HG02938 (cell line): ENCODE results near the gene CCDC88C.

Experiments used
- ATAC-seq: cut with Tn5 transposase; IDR thresholded peaks from one replicate; pipeline ENCODE4 v1.9.1; 2021; ENCODE audit warnings: mild to moderate bottlenecking, moderate library complexity; ENCODE audit not compliant: unreplicated experiment

The CCDC88C gene

GRCh38 chr14:91378930-91379578 is 38.6 kb downstream of the CCDC88C start:
- ATAC-seq, result no peak

- ATAC-seq, result no peak
Measured at GRCh38 chr14:91377700-91378652, 39.6 kb downstream of the CCDC88C start.

DNA sequence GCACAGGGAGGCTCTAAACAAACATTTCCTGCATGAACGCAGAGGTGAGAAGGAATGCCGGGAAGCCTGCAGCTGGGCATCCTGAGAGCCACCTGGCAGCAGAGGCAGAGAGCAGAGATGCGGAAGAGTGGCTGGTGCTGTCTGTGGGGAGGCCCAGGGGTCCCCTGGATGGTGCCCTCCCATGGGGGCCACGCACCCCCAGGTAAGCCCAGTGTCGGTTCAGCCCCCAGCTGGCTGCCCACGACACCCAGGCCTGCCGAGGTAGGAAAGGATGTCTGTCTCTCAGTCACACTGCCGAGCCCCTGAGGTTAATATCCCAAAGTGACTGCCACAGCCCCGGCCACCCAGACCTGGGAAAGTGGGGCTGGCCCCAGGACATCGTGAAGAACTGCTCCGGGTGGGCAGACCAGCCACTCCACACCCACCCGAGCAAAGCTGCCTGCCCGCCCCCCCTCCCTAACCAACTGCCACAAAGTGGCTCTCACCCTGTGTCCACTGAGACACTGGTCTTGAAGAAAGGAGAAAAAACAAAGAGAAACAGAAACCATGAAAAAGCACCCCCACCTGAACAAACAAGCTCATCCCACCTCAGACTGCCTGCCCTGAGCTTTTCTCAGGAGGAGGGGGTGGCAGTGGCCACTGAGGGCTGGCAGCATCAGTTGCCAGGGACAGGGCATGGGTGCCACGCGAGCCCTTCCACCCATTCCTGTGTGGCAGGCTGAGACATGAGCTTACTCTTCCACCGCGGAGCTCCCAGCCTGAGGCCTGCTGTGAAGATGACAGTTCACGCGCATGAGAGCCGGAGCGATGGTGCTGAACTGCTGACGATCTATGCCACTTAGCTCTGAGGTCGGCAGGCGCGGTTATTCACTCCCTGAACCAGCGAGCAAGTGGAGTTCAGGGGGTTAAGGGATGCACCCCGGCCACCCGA is 40.8 kb downstream of the CCDC88C start:
- ATAC-seq, result no peak

- no peak for ATAC-seq
Measured at GRCh38 chr14:91375720-91376452, 41.7 kb downstream of the CCDC88C start.

DNA sequence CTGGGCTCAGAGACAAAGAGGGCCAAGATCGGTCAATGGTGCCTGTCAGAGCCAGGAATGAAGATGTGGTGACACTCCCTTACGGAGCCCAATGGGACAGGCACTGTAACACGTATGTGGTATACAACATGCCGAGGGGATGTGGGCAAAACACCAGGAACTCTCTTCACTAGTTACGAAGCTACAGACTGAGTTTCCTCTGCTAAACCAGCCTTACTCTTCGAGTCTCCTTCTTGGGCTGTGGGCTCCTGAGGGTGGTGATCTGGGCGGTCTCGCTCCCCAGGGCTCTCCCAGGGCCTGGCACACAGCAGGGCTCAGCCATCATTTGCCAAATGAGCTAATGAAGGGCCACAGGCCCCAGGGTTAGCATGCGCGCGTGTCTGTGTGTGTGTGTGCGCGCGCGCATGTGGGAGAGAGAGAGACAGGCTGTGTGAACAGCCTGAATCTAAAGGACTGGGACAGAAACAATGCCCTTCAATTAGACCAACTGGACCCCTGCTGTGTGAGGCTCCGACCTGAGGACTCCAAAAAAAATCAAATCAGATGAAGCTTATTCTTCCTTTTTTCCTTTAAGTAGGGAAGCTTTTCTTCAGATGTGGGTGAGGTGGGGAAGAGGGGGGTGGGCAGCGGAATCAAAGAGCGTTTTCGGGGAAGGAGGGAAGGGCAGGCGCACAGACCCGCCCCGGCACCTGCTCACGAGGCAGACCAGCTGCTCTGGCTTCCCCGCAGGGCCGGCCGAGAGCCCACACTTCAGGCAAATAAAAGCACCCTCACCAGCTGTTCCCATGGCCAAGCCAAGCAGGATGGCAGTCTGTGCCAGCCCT is 42.5 kb downstream of the CCDC88C start:
- ATAC-seq, result no peak

DNA sequence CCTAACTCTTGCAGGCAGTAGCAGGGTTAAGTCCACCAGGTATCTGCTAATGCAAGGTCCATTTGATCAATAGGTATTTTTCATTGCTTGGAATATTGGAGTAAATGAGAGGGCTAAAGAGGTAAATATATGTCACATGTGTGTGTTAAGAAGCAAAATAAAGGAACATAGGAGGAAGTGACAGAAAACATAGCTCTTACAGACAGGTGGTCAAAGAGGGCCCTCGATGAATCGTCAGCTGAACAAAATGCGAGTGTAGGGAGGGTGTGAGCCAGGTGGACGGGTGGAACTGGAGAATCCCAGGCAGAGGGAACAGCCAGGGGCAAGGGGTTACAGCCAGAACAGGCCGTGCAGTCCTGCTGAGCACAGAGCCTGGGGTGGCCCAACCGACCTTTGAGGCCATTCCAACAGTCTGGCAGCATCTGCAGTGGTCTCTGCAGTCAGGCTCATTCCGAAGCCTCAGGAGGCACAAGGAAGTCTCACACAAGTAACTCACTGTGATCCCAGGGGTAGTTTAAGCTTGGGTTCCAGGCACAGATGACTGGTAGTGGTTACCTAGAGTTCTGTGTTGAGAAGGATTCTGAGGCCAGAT is 43.2 kb downstream of the CCDC88C start:
- no peak for ATAC-seq

DNA sequence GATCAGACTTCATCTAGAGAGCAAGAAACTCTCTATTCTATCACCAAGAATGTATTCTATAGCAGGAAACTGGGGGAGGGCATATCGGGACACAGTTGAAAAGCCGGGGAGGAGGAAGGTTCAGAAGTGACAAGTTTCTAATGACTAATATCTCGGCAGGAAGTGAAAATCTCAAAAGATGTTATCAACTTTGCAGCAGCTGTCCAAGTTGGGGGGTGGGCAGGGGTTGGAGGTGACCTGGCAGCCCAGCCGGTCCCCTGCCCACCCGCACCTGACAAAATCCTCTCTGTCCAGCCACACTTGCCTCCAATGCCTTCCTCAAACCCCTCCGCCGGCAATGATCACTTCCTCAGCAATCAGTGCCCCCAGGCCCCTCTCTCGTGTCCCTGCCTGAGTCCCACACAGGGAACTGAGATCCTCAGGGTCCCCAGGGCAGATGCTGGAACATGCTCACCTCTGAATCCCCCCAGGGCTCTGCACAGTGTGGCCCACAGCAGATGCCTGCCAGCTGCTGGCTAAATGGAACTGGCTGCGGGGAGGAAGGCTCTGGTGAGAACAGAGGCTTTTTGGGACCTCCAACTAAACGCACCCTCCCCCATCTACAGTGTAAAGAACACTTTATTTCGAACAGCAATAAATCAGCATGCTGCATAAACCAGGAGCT is 43.9 kb downstream of the CCDC88C start:
- ATAC-seq, result peak; percentile 71

GRCh38 chr14:91372671-91373495 is 44.7 kb downstream of the CCDC88C start:
- ATAC-seq, result peak; percentile 22

GRCh38 chr14:91371990-91372375 is 45.6 kb downstream of the CCDC88C start:
- no peak for ATAC-seq

DNA sequence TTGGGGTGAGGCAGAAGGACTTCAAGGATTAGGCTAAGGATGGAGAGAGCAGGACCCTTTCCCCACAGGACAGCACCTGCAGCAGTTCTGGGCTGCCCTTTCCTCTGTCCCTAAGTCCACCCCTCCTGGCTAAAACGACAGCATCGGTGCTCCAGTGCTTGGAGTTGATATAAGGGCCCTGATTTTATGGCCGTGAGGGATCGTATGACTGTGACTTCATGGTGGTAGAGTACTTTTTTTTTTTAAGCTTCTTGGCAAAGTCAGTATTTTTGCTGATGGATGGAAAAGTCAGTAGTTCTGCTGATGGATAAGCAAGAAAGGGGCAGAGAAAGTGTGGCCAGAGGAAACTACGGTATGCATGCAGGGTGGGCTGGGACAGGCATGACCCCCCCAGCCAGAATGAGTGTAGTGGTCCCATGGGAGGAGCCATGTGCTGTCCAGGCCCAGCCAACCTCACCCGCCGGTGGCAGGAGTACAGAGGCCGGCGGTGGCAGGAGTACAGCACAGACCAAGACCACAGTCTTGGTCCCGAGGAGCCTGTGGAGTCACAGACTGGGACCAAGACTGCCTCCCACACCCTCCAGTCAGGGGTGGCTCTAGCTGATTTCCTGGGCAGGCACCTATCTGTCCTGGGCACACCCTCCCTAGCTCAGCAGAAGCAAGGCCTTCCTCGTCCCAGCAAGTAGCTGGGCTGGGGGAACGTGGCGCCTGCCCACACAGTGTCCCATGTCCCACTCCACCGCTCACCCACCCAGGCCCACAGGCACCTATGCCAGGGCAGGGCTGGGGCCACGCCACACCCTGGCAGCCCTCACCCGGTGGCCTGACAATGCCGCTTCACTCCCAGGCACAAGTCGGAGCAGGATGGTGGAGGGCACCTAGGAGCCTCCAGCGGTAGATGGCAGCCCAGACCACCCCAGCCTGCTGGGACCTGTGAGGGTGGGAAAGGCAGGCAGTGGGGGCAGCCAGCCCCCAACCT is 46.3 kb downstream of the CCDC88C start:
- no peak for ATAC-seq

DNA sequence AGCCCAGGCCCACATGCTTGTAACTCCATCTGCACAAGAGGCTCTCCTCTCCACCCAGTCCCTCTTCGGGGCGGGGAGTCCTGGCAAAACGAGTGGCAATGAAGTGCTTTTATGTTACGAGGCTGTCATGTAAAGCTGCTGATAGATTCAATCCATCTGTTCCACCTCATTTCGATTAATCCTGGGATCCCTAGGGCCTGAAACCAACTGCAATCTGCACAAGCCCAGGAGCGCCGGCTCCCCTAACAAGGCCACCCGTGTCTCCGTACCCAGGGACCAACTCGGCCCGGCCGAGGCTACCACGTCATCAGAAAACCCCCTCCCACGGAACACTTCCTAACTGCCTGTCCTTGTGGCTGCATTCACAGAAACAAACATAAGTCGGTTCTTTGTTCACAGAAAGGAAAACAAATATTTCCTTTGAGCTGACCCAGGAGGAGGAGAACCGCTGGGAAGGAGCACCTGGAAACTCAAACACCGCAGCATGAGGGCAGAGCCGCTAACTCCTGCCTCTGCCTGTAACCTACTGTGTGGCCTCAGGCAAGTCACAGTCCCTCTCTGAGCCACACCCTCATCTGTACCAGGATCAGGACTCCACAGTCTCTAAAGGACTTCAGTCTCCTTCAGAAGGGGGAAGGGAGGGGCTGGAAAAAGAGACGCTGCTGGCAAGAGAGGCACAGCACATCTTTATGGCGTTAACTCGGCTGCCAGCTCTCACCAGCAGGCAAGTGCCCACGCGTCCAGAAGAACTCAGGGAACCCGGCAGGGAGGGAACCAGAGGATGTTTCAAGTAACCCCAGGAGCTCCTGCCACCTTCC is 47.8 kb downstream of the CCDC88C start:
- no peak for ATAC-seq

GRCh38 chr14:91368776-91369416 is 48.7 kb downstream of the CCDC88C start:
- ATAC-seq, result no peak

DNA sequence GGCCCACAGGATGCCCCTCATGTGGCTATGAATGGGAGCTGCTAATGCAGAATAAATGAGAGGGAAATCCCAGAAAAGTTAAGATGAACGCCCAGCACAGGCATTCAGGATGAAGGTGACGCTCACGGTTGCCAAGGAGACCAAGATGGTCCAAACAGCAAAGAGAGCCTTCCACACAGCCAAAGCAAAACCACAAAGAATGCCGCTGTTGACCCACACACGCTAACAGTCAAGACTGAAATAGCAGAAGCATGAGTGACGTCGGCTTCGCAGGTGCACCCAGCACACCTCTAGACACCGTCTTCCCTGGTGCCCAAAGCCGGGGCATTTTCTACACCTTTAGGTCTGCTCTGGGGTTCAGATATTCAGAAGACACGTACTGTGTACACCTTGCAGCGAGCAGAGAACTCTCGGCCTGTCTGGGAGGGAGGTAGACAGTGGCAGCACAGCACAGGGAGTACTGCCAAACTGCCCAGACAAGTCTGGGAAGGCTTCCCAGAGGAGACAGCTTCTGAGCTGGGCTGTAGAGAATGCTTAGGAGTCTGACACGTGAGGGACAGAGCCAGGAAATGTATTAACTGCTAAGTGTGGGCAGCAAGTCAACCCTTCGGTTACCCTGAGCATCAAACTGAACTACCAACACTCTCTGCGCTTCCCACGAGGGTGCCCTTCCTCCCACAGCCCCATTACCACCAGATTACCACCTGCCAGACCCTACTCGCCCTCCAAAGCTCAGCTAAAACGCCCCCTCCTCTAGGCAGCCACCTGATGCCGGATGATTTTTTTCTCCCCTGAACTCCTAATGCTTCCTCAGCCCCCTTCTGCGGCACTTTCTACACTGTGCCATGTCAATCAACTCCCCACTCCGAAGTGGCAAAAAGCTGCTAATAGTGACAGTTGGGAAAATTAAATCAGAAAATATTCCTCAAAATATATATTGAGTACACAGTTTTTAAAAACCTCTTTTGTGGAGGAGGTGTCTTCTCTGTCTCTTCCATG is 50.1 kb downstream of the CCDC88C start:
- ATAC-seq, result peak; percentile 75

DNA sequence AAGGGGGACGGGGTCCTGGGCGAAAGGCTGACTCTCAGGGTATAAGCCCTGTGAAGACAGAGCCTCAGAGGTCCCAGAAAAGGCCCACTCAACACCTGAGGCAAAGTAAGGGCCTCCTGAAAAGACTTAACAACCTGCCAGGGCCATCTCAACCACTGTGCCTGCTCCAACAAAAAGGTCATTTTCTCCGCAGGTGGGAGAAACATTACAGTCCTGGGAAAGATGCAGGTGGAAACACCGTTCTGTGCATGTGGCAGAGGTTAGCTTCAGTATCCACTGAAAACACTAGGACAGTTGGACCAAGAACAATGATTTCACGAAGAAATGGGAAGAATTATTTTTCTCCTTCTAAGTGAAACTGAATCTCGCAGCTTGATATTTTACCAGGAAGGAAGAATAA is 50.9 kb downstream of the CCDC88C start:
- no peak for ATAC-seq
